ENCODE measurements around the gene RASIP1.
"Not testable (repeated sequence)": the region's sequence is repeated elsewhere in the genome, so short reads cannot be mapped to it uniquely, and the experiment has no call there.

RASIP1 gene

DNA sequence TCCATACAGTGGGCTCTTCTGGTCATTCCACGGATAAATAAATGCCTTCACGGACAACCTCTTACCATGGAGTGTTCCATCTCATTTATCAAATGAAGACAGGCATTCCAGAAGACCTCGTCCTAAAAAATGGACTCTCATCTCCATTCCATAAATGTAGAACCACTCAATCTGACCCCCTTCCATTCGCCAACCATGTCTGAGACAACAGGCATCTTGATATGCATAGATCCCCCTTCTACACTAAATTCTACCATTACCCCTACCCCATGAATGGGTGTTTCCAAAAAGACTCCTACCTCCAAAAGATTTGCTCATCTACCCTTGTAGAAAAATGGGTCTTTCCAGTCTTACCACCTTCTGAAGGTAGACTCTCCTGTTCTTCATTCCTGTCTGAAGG is 9.0 kb downstream of the RASIP1 start:
- DNase-seq, result no peak

DNA sequence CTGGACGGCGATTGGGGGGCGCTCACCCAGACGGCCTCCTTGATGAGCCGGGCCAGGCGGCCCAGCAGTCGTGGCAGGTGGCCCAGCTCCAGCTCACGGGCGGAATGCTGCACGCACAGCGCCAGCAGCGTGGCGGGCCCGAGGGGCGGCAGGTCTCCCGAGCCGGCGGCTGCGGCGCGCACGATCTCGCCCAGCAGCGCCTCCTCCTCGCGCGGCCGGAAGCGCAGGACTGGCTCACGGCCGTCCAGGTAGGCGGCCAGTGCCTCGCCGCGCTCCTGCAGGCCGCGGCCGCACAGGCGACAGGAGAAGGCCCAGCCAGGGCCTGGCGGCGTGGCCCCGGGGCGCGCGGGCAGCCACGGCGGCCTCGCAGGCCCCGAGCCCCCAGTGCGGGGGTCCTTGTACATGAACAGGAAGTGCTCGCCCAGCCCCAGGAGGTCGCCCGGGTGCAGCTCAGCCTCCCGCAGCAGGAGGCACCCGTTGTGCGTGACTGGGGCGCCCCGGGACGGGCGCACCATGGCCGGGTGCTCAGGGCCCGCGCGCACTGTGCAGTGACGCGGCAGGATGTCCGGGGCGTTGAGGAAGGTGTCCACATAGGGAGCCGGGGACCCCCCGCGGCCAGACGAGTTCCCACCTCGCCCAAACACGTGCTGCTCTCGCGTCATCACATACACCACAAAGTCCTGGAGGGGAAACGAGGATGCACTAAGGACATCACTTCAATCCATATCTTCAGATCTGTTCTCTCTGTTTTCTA is 11.3 kb downstream of the RASIP1 start:
- DNase-seq, result no peak

DNA sequence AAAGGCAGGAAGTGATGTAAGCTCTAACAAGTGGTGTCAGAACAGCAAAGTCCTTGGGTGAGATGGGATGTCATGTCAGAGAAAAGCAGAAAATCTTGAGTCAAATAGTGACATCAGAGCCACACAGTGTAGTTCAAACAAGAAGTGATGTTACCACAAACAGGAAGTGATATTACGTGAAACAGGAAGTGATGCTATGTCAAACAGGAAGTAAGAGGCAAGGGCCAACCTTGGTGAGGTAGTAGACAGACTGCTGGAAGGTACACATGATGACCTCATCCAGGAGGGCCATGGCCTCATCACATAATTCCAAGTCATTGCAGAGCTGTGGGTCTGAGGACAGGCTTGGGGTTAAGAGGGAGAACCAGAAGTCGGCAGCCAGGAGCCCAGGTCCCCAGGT is 13.9 kb downstream of the RASIP1 start:
- no peak for DNase-seq

DNA sequence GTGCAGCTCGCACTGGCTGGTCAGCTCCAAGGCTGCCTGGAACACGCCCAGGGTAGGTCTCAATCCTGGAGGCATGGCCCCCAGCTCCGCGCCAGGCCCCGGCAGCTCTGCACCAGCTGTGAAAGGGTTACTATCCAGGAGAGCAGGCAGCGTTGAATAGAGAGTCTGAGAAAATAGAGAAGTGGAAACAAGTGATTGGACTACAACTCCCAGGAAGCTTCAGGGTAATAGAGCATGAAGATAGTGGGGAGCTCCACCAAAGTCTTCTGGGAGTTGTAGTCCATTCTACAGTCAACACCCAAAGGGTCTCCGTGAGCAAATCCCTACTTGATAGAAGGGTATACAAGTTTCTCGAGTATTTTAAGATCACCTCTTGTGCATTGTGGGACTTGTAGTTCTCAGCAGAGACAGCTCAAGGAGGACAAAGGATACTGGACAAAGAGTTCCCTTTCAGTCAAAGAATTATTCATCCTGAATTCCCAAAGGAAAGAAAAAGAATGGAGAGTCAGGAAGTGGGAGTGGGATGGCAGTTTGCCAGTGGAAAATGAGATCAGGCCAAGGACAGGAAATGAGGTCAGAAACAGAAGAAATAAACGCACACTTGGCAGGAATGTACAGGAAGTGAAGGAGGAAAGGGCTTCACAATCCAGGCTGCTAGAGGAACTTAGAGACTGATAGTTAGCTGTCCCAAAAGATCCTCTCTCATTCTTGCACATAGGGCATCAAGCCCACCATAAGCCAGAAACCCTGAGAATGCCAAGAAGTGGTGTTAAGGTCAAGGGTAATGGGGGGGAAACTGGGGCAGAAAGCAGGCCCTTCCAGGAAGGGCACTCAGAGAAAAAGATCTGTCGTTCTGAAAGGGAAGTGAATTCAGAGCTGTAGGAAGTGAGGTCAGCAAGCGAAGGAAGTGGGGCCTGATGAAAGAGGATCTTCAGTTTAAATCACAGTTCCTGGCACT is 15.3 kb downstream of the RASIP1 start:
- DNase-seq, result peak; percentile 76

DNA sequence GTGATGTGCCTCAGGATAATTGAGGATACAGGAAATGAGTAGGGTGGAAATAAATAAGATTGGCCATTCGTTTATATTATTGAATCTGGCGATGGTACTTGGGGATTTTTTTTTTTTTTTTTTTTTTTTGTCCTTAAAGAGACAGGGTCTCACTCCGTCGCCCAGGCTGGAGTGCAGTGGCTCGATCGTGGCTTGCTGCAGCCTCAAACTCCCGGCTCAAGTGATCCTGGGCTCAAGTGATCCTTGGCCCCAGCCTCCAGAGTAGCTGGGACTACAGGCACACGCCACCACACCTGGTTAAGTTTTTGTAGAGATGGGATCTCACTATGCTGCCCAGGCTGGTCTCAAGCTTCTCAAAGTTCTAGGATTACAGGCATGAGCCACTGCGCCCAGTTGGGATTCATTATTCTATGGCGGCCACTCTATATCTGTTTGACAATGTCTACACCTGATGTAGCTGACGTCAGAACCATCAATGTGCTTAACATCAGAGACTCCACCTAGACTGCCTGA is 18.2 kb downstream of the RASIP1 start:
- DNase-seq, result no peak

DNA sequence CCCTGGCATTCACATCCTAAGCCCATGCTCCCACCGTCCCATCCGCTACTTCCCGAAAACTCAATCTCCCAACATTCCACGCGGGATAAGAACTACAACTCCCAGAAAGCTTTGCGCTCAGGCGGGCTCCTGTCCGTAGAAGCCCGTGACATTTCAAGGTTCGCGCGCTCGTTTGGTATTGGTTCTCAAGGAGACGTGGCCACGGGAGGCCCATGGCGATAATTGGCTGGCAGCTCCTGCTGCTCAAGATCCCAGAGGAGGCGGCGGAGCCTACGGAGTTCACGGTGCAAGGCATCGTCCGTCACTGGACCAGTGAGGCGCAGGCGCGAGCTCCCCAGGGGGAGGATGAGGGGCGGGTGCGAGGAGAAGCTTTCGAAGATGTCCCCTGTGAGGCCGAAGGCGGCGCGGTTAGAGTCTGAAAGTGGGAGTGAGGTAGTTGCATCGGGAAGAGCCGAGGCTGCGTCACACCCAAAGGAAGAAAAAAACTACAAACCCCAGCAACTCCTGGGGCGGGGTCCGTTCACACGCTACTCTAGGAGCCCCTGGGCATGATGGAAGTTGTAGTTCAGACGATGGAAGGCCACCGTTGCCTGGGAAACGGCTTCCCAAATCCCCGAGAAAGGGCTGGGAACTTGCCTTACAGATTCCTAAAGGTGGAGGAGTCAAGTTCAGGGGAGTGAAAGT is 19.7 kb downstream of the RASIP1 start:
- peak; percentile 100 for DNase-seq

DNA sequence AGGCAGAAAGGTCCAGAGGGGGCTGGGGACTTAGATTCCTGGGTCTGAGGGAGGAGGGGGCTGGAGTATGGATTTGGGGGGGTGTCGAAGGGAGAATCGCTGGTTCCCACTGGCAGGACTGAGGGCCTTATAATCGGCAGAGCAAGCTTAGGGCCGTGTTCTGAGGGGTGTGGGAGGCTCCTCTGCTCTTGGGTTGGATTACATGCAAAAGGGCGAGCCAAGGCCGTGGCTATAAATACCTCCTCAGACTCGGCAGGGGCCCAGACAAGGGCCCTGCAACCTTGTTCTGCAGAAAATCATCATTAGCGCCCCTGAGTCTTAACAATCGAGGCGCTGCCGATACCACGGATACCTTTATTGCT is 20.2 kb downstream of the RASIP1 start:
- DNase-seq, result no peak

DNA sequence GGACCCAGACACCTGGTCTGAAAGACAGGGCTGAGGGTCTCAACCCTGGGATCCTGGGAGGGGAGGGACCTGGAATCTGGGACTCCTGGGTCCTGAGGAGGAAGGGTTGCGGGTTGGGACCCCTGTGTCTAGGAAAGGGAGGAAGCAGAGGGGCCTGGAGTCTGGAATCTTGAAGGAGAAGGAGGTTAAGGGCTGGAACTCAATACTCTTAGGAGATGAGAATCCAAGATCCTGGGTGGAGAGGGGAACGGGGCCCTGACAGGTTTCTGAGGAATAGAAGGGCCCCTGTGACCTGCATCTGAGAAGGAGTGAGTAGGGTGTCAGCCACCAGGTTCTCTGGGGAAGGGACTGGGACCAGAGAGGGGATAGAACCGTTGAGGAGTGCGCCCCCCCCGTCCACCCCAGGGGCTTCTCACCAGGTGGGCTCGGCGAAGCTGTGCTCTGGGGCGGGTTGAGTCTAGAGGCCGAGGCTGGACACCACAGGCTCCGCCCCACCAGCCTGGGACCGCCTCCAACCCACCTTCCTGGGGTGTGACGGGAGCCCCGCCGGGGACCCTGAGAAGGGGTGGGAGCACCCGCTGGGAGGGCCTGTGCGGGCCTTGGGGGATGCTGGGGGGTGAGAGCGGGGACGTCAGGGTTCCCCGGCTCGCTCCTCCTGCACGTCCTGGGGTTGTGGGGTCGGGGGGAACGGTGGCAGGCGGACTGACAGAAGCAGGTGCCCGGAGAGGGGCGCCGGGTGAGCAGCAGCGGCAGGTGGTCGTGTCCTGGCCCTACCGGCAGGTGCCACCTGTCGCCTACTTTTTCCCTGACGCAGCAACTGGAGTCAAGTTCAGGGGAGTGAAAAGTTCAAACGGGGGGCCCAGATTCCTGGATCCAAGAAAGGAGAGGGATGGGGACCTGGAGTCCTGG is 20.9 kb downstream of the RASIP1 start, which contains the start of gene MAMSTR:
MAMSTR (minus strand) TSS at position 463 of the 909 bp plus-strand sequence. CDS start 694 bp downstream, outside the sequence.
- DNase-seq, result peak; percentile 60

DNA sequence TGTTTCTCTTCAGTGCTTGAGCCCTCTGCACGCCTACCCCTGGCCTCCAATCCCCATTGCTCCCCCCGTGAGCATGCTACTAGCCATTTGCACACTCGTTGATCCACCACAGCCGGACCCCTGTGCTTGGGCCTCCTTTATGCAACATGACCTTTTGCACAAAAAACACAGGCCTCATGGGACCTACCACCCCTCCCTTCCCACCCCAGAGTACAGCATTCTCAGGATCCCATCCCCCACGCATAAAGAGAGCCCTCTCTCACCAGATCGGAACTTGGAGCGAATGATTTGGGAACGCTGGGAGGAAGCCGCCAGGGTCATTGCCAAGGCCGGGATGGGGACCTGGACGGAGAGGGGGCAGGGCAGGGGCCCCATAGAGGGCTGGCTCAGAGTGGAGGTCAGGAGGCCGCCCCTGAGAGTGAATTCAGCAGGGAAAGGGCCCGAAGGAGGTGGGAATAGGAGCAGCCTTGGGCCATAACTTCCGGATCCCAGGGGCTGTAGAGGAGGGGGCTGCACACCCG is 21.6 kb downstream of the RASIP1 start:
- DNase-seq, result no peak

DNA sequence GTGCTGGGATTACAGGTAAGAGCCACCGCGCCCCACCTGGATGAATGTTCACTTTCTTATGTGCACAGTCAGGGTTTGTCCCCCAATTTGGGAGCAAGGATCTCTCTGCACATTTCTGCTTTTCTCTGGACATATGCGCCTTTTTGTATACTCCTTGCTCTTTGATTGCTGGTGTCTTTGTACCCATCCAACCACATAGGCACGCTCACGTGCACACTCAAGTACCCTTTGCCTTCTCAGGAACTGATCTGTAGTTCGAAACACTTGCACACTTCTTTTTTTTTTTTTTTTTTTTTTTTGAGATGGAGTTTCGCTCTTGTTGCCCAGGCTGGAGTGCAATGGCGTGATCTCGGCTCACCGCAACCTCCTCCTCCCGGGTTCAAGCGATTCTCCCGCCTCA is 22.3 kb downstream of the RASIP1 start:
- not testable (repeated sequence) for DNase-seq

DNA sequence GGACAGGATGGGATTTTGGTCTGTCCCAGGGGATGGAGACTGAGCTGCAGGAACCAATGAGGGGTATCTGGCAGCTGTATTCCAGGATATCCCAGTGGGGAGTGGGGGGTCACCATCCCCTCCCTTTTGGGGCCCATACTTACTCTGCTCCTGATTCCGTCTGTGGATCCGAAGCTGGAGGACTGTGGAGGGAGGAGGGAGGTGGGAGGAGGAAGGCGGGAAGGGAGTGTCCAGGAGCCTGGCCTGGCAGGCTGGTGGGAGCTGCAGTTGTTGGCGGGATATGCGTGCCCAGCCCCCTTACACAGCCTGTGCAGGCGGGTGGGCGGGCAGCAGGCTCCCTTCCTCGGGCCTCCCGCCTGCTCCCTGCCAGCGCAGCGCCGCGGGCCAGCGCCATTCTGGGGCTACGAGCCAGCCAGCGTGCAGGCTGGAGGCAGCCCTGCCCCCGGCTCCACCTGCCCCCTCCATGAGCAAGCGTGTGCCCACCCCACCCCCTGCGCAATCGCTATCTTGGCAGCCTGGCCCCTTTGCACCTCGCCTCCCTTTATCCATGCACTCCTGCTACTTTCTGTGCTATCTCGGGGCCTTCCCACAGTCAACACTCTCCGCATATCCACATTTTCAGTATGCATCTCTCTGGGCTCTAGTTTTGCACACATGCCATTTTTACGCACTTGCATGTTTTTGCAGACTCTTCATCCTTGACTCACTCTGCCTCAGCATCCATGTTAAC is 23.7 kb downstream of the RASIP1 start:
- no peak for DNase-seq

DNA sequence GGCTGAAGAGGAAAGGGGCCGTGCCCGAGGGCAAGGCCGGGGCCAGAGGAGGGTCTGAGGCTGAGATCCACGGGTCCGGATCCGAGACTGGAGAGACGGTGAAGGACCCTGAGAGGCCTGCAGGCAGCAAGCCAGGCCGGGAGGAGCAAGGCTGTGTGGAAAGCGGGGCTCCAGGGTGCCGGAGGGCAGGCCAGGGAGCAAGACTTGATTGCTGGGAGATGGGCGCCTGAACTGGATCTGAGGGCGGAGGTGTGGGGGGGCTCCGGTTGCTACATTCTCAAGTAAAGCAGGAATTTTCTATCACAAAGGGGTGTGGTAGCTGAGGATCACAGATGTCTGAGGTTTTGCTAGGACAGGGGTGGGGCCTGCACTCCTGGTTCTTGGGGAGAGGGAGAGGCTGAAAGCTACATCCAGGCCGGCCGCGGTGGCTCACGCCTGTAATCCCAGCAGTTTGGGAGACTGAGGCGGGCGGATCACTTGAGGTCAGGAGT is 24.7 kb downstream of the RASIP1 start:
- no peak for DNase-seq

DNA sequence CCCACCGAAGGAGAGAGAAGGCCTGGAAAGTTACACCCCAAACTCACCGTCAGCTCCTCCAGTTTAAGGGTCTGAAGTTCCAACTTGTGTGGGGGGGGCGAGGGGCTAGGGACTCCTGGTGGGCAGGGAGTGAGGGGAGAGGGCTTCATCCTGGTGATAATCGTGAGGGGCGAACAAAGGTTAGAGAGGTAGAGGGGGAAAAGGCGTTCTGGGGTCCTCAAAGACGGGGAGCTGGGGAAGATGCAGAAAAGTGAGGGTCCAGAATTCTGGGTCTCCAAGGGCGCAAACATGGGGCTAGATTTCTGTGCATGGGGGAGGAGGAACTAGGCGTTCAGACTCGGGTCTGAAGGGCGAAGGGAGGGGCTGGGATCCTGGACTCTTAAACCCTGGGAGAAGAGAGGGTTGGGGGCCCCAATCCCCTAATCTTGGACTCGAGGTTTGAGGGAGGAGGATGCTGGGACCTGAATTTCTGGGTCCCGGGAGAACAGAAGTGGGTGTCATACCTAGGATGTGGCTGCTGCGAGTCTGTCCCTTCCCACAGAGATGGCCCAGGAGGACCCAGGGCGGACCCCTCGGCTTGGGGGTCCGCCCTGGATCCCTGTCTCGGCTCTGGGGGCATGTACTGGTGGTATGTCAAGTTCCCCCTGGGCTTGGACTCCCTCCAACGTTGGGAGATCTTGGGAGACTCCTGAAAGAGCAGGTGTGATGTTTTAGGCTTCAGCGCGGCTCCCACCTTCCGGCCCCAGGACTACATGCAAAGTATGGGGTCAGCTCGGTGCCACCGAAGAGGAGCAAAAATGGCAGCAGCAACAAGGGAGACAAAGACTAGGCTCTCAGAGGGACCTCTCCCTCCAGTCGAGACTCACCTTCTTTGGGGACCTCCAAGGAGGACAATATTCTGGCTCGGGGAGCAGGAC is 25.4 kb downstream of the RASIP1 start:
- DNase-seq, result no peak

DNA sequence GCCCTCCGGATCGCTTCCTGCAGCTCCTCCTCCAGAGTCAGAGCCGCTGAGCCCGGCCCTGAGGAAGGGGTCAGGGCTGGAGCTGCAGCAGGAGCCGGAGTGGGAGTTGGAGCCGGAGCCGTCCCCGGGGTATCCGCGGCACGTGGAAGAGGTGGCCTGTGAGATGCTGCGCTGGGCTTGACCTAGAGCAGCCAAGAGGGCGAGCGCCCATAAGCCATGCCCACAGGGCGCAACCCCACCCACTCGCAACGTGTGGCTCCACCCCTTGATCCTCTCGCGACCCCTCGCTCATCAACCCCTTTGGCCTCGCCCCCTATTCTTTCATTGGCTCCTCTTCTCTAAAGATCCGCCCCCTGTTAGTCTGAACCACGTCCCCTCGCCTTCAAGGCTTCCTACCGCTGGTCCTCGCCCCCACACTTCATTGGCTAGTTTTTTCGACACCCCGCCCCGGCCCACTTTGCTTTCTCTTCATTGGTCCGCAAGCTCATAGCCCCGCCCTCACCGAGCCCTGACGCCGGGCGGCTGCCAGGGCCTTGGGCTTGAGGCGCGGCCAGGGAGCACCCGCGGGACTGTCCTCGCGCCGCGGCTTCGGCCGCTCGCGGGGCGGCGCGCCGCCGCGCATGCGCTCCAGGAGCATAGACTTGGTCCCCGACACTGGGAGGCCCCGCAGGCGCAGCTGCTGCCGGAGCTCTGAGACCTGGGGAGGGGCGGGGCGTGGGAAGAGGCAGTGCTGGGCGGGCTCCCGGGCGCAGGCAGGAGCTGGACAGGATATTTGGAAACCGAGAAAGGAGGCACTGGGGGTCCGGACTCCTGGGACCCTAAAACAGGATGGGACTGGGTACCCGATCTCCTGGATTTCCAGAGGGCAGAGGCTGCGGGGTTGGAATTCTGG is 26.3 kb downstream of the RASIP1 start:
- DNase-seq, result peak; percentile 100

DNA sequence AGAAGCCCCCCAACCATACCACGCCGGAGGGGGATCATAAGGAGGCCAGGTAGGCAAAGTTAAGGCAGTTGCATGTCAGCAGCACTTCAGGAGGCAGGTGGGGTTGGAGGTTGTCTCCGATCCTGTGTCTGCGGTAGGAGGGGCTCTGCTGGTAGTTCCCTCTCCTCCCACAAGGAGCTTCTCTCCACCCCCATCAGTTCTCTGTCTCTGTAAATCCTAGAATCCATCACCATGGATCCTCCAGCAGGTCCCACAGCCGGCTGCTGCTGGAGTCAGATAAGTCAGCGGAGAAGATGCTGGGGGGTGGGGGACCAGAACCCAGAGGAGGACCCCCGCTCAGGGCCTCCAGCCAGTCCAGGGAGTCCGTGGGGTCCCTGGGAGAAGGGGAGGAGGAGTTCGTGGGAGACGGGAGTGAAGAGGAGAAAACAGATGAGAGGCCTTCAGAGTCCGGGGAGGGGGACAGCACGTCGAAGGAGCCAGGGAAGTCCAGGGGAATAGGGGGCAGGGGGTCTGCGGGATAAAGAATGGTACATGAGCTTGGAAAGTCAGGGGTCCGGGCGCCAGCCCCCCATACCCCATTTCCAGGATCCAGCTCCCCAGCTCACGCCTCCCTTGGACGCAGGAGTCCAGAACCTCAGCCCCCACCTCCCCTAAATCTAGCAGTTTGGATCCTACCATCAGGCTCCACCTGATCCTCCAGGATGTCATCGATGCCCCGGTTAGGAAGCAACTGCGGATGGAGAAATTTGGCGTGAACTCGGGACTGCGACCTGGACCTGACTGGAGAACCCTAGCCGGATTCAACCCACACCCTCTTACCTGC is 27.2 kb downstream of the RASIP1 start:
- peak; percentile 37 for DNase-seq

DNA sequence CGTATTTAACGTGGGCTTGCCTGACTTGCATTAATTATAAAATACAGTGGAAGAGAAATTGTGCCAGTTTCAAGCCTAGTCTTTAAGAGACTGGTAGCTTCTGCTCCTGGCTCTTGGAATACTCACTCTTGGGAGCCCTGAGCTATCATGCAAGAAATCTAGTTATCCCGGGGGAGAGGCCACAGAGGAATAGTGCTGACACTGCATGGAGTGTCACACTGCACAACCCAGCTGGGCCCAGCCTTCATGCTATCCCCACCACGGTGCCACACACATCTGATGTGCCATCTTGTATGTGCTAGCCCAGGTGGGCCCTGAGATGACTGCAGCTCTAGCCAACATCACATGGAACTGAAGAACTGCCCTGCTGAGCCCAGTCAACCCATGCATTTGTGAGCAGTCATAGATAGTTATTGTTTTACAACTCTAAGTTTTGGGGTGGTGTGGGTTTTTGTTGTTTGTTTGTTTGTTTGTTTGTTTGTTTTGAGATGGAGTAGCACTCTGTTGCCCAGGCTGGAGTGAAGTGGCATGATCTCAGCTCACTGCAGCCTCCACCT is 29.2 kb downstream of the RASIP1 start:
- no peak for DNase-seq

DNA sequence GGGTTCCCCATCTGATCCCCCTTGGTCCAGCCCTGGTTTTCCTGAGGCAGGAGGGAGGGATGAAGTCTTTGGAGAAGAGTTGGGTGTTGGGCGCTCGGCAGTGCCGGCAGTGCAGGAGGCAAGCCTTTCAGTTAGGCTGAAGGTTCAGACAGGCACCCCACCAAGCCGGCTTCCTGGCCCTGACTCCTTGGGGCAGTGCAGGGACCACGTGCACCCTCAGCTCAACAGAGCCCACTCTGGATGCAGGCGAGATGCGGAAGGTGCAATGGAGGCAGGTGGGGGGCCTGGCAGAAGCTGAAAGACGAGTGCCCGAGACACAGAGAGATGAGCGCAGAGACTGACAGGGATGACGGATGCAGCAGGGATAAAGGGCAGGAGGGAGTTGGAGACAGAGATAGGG is 31.9 kb downstream of the RASIP1 start:
- DNase-seq, result no peak

Data from NCI-H1436 (cell line).